GM23248 (cell line): ENCODE measurements around the gene LGALS13.

ENCODE experiments used
- EZH2 ChIP-seq: fragments of 200-600 bp; sonication (generic); IDR thresholded peaks from 2 replicates; pipeline ENCODE4 v1.6.1; 2018; ENCODE audit warnings: antibody characterized with exemption, mild to moderate bottlenecking; ENCODE audit not compliant: insufficient read depth, poor library complexity, severe bottlenecking
- EZH2phosphoT487 ChIP-seq: fragments of 200-600 bp; sonication (generic); IDR thresholded peaks from 2 replicates; pipeline ENCODE4 v1.6.1; 2018; ENCODE audit warnings: antibody characterized with exemption, moderate library complexity, mild to moderate bottlenecking, low read depth; ENCODE audit not compliant: insufficient read depth

GRCh38 chr19:39592381-39592780, 9.9 kb upstream of the LGALS13 start:
- TF ChIP-seq EZH2 = no peak
- TF ChIP-seq EZH2phosphoT487 = no peak
